ENCODE data around the gene HEBP1.
A peak's percentile ranks its signal among the peaks of the same experiment; 100 is the strongest.

HEBP1 gene

GRCh38 chr12:12997734-12998133 lies 2.3 kb downstream of the HEBP1 start:
- in situ Hi-C loops (cut with HindIII; ENCODE audit: low pct_ligation_motif_present, low pct_unique_long_range_greater_than_20kb, low sequenced_read_pairs): no loop called here
- no peak for DNase-seq

- in situ Hi-C loops (cut with HindIII; ENCODE audit: low pct_ligation_motif_present, low pct_unique_long_range_greater_than_20kb, low sequenced_read_pairs): no loop called here
- no peak for DNase-seq
These were observed 2.9 kb downstream of the HEBP1 start for GRCh38 chr12:12997156-12997555.

- no peak for DNase-seq
- in situ Hi-C loops (cut with HindIII; ENCODE audit: low pct_ligation_motif_present, low pct_unique_long_range_greater_than_20kb, low sequenced_read_pairs): no loop called here
These were observed 3.9 kb downstream of the HEBP1 start for GRCh38 chr12:12996209-12996608.

- in situ Hi-C loops (cut with HindIII; ENCODE audit: low pct_ligation_motif_present, low pct_unique_long_range_greater_than_20kb, low sequenced_read_pairs): no loop called here
These were observed 5.0 kb downstream of the HEBP1 start for GRCh38 chr12:12995088-12995487.

GRCh38 chr12:12993367-12993766 lies 6.7 kb downstream of the HEBP1 start:
- no peak for DNase-seq
- in situ Hi-C loops (cut with HindIII; ENCODE audit: low pct_ligation_motif_present, low pct_unique_long_range_greater_than_20kb, low sequenced_read_pairs): no loop called here

More at GRCh38 chr12:12995088-12995487, 5.0 kb downstream of the HEBP1 start:
- DNase-seq: no peak

GRCh38 chr12:12992418-12993130 lies 7.5 kb downstream of the HEBP1 start:
- in situ Hi-C loops (cut with HindIII; ENCODE audit: low pct_ligation_motif_present, low pct_unique_long_range_greater_than_20kb, low sequenced_read_pairs): no loop called here
- DNase-seq: peak; percentile 83

GRCh38 chr12:12990700-12991468 lies 9.2 kb downstream of the HEBP1 start:
- in situ Hi-C loops (cut with HindIII; ENCODE audit: low pct_ligation_motif_present, low pct_unique_long_range_greater_than_20kb, low sequenced_read_pairs): no loop called here
- no peak for DNase-seq

- no peak for DNase-seq
- in situ Hi-C loops (cut with HindIII; ENCODE audit: low pct_ligation_motif_present, low pct_unique_long_range_greater_than_20kb, low sequenced_read_pairs): no loop called here
These were observed 12.6 kb downstream of the HEBP1 start for GRCh38 chr12:12987421-12987820.

- in situ Hi-C loops (cut with HindIII; ENCODE audit: low pct_ligation_motif_present, low pct_unique_long_range_greater_than_20kb, low sequenced_read_pairs): no loop called here
These were observed 13.2 kb downstream of the HEBP1 start for GRCh38 chr12:12986775-12987331.

GRCh38 chr12:12985817-12986408 lies 14.2 kb downstream of the HEBP1 start:
- in situ Hi-C loops (cut with HindIII; ENCODE audit: low pct_ligation_motif_present, low pct_unique_long_range_greater_than_20kb, low sequenced_read_pairs): no loop called here
- DNase-seq: peak; percentile 64

More at GRCh38 chr12:12986775-12987331, 13.2 kb downstream of the HEBP1 start:
- no peak for DNase-seq

GRCh38 chr12:12984149-12984548 lies 15.9 kb downstream of the HEBP1 start:
- DNase-seq: no peak
- in situ Hi-C loops (cut with HindIII; ENCODE audit: low pct_ligation_motif_present, low pct_unique_long_range_greater_than_20kb, low sequenced_read_pairs): no loop called here

- in situ Hi-C loops (cut with HindIII; ENCODE audit: low pct_ligation_motif_present, low pct_unique_long_range_greater_than_20kb, low sequenced_read_pairs): no loop called here
- peak; percentile 69 for DNase-seq
These were observed 16.5 kb downstream of the HEBP1 start for GRCh38 chr12:12983420-12984035.

- no peak for DNase-seq
- in situ Hi-C loops (cut with HindIII; ENCODE audit: low pct_ligation_motif_present, low pct_unique_long_range_greater_than_20kb, low sequenced_read_pairs): no loop called here
These were observed 17.7 kb downstream of the HEBP1 start for GRCh38 chr12:12982331-12982730.

- in situ Hi-C loops (cut with HindIII; ENCODE audit: low pct_ligation_motif_present, low pct_unique_long_range_greater_than_20kb, low sequenced_read_pairs): no loop called here
- peak; percentile 90 for DNase-seq
These were observed 20.3 kb downstream of the HEBP1 start for GRCh38 chr12:12979731-12980259.

- in situ Hi-C loops (cut with HindIII; ENCODE audit: low pct_ligation_motif_present, low pct_unique_long_range_greater_than_20kb, low sequenced_read_pairs): no loop called here
- DNase-seq: no peak
These were observed 20.9 kb downstream of the HEBP1 start for GRCh38 chr12:12979126-12979525.

GRCh38 chr12:12977231-12977630 lies 22.8 kb downstream of the HEBP1 start:
- DNase-seq: no peak
- in situ Hi-C loops (cut with HindIII; ENCODE audit: low pct_ligation_motif_present, low pct_unique_long_range_greater_than_20kb, low sequenced_read_pairs): no loop called here

GRCh38 chr12:12976366-12976765 lies 23.7 kb downstream of the HEBP1 start:
- peak; percentile 86 for DNase-seq
- in situ Hi-C loops (cut with HindIII; ENCODE audit: low pct_ligation_motif_present, low pct_unique_long_range_greater_than_20kb, low sequenced_read_pairs): no loop called here

GRCh38 chr12:12975322-12976077 lies 24.6 kb downstream of the HEBP1 start:
- DNase-seq: peak; percentile 89
- in situ Hi-C loops (cut with HindIII; ENCODE audit: low pct_ligation_motif_present, low pct_unique_long_range_greater_than_20kb, low sequenced_read_pairs): no loop called here

Measured in ACHN (cell line).